GM12878 (cell line): Measurements from ENCODE around the gene NDUFA7. TPM values are rescaled to one million over a fixed set of nuclear protein-coding genes. Genes with fewer than 3 reads are reported as not detected.

Experiments
- ATAC-seq: fragments of 200-7000 bp; cut with Tn5 transposase; 3 replicates; pipeline ENCODE4 v1.9.1; 2020; ENCODE audit warnings: mild to moderate bottlenecking, moderate library complexity
- BruUV-seq: library from RNA; stranded (reverse); fragments of 400-500 nt; replicated peaks from 2 replicates; lab custom pipeline; 2021; lab: Mats Ljungman, UMichigan
- CTCF ChIA-PET: fragments of 300-600 bp; sonication (Branson Sonifier 250); formaldehyde crosslinking; extraction: SDS; loops from one replicate; lab custom pipeline; 2021; ENCODE audit warnings: inconsistent platforms; lab: Yijun Ruan, JAX
- POLR2A ChIA-PET: fragments of 350-600 bp; formaldehyde crosslinking; extraction: SDS; loops from one replicate; lab custom pipeline; 2021; ENCODE audit warnings: inconsistent platforms; lab: Charles Lee
- RAD21 ChIA-PET: fragments of 300-600 bp; sonication (Branson Sonifier 250); formaldehyde crosslinking; loops from one replicate; lab custom pipeline; 2023; ENCODE audit warnings: antibody characterized with exemption; ENCODE audit not compliant: unreplicated experiment; lab: Charles Lee
- SMC1A ChIA-PET: fragments of 300-600 bp; sonication (Branson Sonifier 250); formaldehyde crosslinking; loops from one replicate; lab custom pipeline; 2023; ENCODE audit not compliant: unreplicated experiment, uncharacterized antibody; lab: Charles Lee
- DNase-seq: peaks from one replicate; pipeline ENCODE4 v3.0.0-alpha.2; 2011; ENCODE audit warnings: low read depth, low spot score
- FAIRE-seq: peaks from 3 replicates; lab custom pipeline; 2011; peaks lifted over from hg19 to GRCh38; lab: Jason Lieb, UNC
- H2AFZ ChIP-seq: 2 replicates; pipeline ENCODE4 v1.6.0; 2011; ENCODE audit warnings: low read depth, low read length, control low read depth; ENCODE audit not compliant: control insufficient read depth
- H3K27ac ChIP-seq: 2 replicates; pipeline ENCODE4 v1.5.1; 2011; ENCODE audit warnings: control low read depth; ENCODE audit not compliant: control insufficient read depth, insufficient read depth
- H3K27me3 ChIP-seq, 2 experiments: replicated peaks in 1 of 2; 2 replicates each; pipeline versions ENCODE4 v1.6.0 to v1.6.1; 2011; ENCODE audit warnings: low read length in 1 of 2; ENCODE audit not compliant: control insufficient read depth in 2 of 2, insufficient read depth in 2 of 2
- H3K36me3 ChIP-seq, 2 experiments: 2 replicates each; pipeline ENCODE4 v1.5.1; 2011; ENCODE audit warnings: low read length in 1 of 2; ENCODE audit not compliant: control insufficient read depth in 2 of 2, insufficient read depth in 2 of 2
- H3K4me1 ChIP-seq: 2 replicates; pipeline ENCODE4 v1.6.1; 2011; ENCODE audit warnings: mild to moderate bottlenecking, low read length, moderate library complexity, mixed read lengths; ENCODE audit not compliant: control insufficient read depth, insufficient read depth
- H3K4me2 ChIP-seq: 2 replicates; pipeline ENCODE4 v1.6.0; 2011; ENCODE audit warnings: control low read depth; ENCODE audit not compliant: control insufficient read depth, insufficient read depth
- H3K4me3 ChIP-seq: fragments of 200-600 bp; sonication (generic); 2 replicates; pipeline ENCODE4 v1.5.1; 2016
- H3K79me2 ChIP-seq: 2 replicates; pipeline ENCODE4 v1.6.0; 2011; ENCODE audit warnings: low read length; ENCODE audit not compliant: control insufficient read depth, insufficient read depth
- H3K9ac ChIP-seq: 2 replicates; pipeline ENCODE4 v1.8.0; 2011; ENCODE audit warnings: low read length, control low read depth, mixed read lengths; ENCODE audit not compliant: control insufficient read depth, insufficient read depth
- H3K9me3 ChIP-seq: replicated peaks from 3 replicates; pipeline ENCODE4 v1.5.1; 2011; ENCODE audit warnings: mild to moderate bottlenecking, low read length; ENCODE audit not compliant: control insufficient read depth, insufficient read depth
- H4K20me1 ChIP-seq: 2 replicates; pipeline ENCODE4 v1.6.0; 2011; ENCODE audit not compliant: control insufficient read depth, insufficient read depth
- BMI1 ChIP-seq: fragments of 450-650 bp; IDR thresholded peaks from 2 replicates; pipeline ENCODE4 v1.6.1; 2016; ENCODE audit warnings: mild to moderate bottlenecking, moderate library complexity, borderline replicate concordance
- BRCA1 ChIP-seq: IDR thresholded peaks from 2 replicates; pipeline ENCODE4 v1.6.1; 2011; ENCODE audit warnings: low read depth, low read length, improper control_type of control experiment
- CEBPB ChIP-seq, 2 experiments: fragments of 150-350 bp in 1 of 2; IDR thresholded peaks; 2 replicates each; pipeline ENCODE4 v1.6.1; 2012 to 2014; ENCODE audit warnings: low read depth in 2 of 2, low read length in 2 of 2, borderline replicate concordance in 1 of 2, inconsistent platforms in 1 of 2
- CREB1 ChIP-seq: IDR thresholded peaks from 2 replicates; pipeline ENCODE4 v1.6.1; 2012; ENCODE audit warnings: low read depth, mild to moderate bottlenecking, inconsistent platforms
- CREM ChIP-seq: IDR thresholded peaks from 2 replicates; pipeline ENCODE4 v1.6.1; 2014; ENCODE audit warnings: antibody characterized with exemption, low read depth
- ESRRA ChIP-seq: IDR thresholded peaks from 2 replicates; pipeline ENCODE4 v1.6.1; 2012; ENCODE audit warnings: mild to moderate bottlenecking, low read length, improper control_type of control experiment
- EZH2 ChIP-seq: IDR thresholded peaks from 2 replicates; pipeline ENCODE4 v1.6.1; 2012; ENCODE audit warnings: low read depth, mild to moderate bottlenecking, control low read depth, inconsistent platforms, low read length, borderline replicate concordance; ENCODE audit not compliant: control insufficient read depth
- GABPA ChIP-seq: IDR thresholded peaks from 2 replicates; pipeline ENCODE4 v1.6.1; 2014; ENCODE audit warnings: antibody characterized with exemption, low read depth, mild to moderate bottlenecking, inconsistent platforms
- IRF4 ChIP-seq: IDR thresholded peaks from 2 replicates; pipeline ENCODE4 v1.6.1; 2011; ENCODE audit warnings: low read depth, low read length
- JUNB ChIP-seq: IDR thresholded peaks from 2 replicates; pipeline ENCODE4 v1.6.1; 2016; ENCODE audit warnings: antibody characterized with exemption, mild to moderate bottlenecking
- LARP7 ChIP-seq: fragments of 450-650 bp; IDR thresholded peaks from 2 replicates; pipeline ENCODE4 v1.6.1; 2017; ENCODE audit warnings: mild to moderate bottlenecking
- NR2C2 ChIP-seq: IDR thresholded peaks from 2 replicates; pipeline ENCODE4 v1.6.1; 2011; ENCODE audit warnings: borderline replicate concordance, low read depth; ENCODE audit not compliant: control insufficient read depth, insufficient read length
- RFX5 ChIP-seq: IDR thresholded peaks from 2 replicates; pipeline ENCODE4 v1.6.1; 2011; ENCODE audit warnings: low read depth, low read length, improper control_type of control experiment
- SIX5 ChIP-seq: IDR thresholded peaks from 2 replicates; pipeline ENCODE4 v1.6.1; 2011; ENCODE audit warnings: mild to moderate bottlenecking, low read depth, low read length, moderate library complexity; ENCODE audit not compliant: severe bottlenecking
- SMAD5 ChIP-seq: IDR thresholded peaks from 2 replicates; pipeline ENCODE4 v1.6.1; 2016; ENCODE audit warnings: antibody characterized with exemption, low read depth
- TBL1XR1 ChIP-seq: IDR thresholded peaks from 2 replicates; pipeline ENCODE4 v1.6.1; 2012; ENCODE audit warnings: low read depth, low read length, improper control_type of control experiment
- WRNIP1 ChIP-seq: IDR thresholded peaks from 2 replicates; pipeline ENCODE4 v1.6.1; 2011; ENCODE audit warnings: low read depth, low read length, improper control_type of control experiment, borderline replicate concordance
- ZBTB33 ChIP-seq: fragments of 450-650 bp; IDR thresholded peaks from 2 replicates; pipeline ENCODE4 v1.6.1; 2017; ENCODE audit warnings: mild to moderate bottlenecking
- ZNF622 ChIP-seq: fragments of 450-650 bp; IDR thresholded peaks from 2 replicates; pipeline ENCODE4 v1.6.1; 2017; ENCODE audit warnings: mild to moderate bottlenecking, inconsistent platforms
- WGBS: methylation state at CpG from one replicate; pipeline ENCODE4 v1.1.6; 2016; ENCODE audit warnings: low lambda C conversion rate; ENCODE audit not compliant: insufficient replicate concordance, insufficient coverage; ENCODE audit errors: missing lambda C conversion rate; 5-methylcytosine and 5-hydroxymethylcytosine counted together
- in situ Hi-C: fragments of 300-500 bp; cut with MboI; formaldehyde crosslinking; loops from 9 replicates; pipeline ENCODE4 v1.14.3; 2018; ENCODE audit warnings: mixed read lengths
- intact Hi-C: fragments of 100-400 bp; cut with micrococcal nuclease; formaldehyde crosslinking; loops from one replicate; pipeline ENCODE4 v1.14.2; 2022; ENCODE audit not compliant: unreplicated experiment
- polyA plus RNA-seq, 11 experiments: library from polyadenylated mRNA; depleted of rRNA in 4 of 11; unstranded in 6 of 11; stranded (reverse) in 5 of 11; fragments of >200 nt; fragmentation: Nextera tagmentation in 4 of 11; fragmentation: Illumina TruSeq in 1 of 11; extraction: Ambion mirVana in 4 of 11; extraction: Trizol in 1 of 11; gene quantifications; 1 replicate in 1 of 11; 2 replicates in 10 of 11; pipeline versions ENCODE4 v1.2.1 to v1.2.3, GENCODE V29; 2011 to 2016; ENCODE audit warnings: inconsistent platforms in 2 of 11, missing spikeins in 2 of 11, low read depth in 1 of 11
- total RNA-seq, 4 experiments: library from RNA; depleted of rRNA in 3 of 4; stranded (reverse); fragments of >200 nt in 3 of 4; fragmentation: Illumina TruSeq in 1 of 4; extraction: Trizol in 1 of 4; gene quantifications; 2 replicates each; pipeline versions ENCODE4 v1.2.1 to v1.2.3, GENCODE V29; 2013 to 2021
- TF ChIP-seq, protein P1 (sequence below): fragments of 450-650 bp; IDR thresholded peaks from 2 replicates; pipeline ENCODE4 v1.6.1; 2017; ENCODE audit warnings: antibody characterized with exemption, mild to moderate bottlenecking, moderate library complexity

The NDUFA7 gene
- total and polyA plus RNA-seq, 10 of the 15 experiments (the other 5 are each of a cell fraction or from before 2014, with no cell fraction given), result 79.0 to 360 (median 174) TPM

DNA sequence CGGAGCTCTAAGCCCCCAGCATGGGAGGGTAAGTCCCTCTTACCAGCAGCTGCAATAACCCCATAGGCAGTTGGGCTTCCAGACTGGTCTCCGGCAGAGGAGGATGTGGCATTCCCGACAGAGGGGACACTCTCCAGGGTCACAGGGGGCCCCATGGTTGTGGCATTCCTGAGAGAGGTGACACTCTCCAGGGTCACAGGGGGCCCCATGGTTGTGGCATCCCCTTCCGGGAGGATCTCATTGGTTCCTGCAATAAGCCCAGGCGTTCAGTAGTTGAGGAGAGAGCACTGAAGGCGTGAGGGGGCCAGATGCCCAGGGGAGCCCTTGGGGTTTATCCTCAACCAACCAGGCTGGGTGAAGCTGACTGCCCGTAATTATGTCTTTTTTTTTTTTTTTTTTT, 18.4 kb downstream of the NDUFA7 start:
- intact Hi-C loops, result no loop called here
- ChIA-PET SMC1A (no interaction called here), POLR2A (no interaction called here), RAD21 (no interaction called here)
- H3K36me3 ChIP-seq, result peaks cover 2 to 7% of the 10 kb centered on the region in 2 experiments; a peak in 3 of 4 replicates
- no peak for TF ChIP-seq RFX5
- TF ChIP-seq CREB1, result no peak
- no peak for TF ChIP-seq TBL1XR1
- TF ChIP-seq ZBTB33, result no peak
- no peak for TF ChIP-seq WRNIP1
- no peak for TF ChIP-seq SIX5
- no peak for TF ChIP-seq CREM
- TF ChIP-seq JUNB, result no peak
- TF ChIP-seq BRCA1, result no peak
- TF ChIP-seq GABPA, result no peak
- TF ChIP-seq IRF4, result no peak
- TF ChIP-seq ZNF622, result no peak
- no peak for TF ChIP-seq ESRRA
- no peak for TF ChIP-seq CEBPB (IDR thresholded peaks at IDR 0.05; ENCODE audit: borderline replicate concordance in 1 of 2, low read depth in 2 of 2, low read length in 2 of 2)
- TF ChIP-seq EZH2, result no peak
- TF ChIP-seq LARP7, result no peak
- no peak for TF ChIP-seq SMAD5
- TF ChIP-seq, protein P1, sequence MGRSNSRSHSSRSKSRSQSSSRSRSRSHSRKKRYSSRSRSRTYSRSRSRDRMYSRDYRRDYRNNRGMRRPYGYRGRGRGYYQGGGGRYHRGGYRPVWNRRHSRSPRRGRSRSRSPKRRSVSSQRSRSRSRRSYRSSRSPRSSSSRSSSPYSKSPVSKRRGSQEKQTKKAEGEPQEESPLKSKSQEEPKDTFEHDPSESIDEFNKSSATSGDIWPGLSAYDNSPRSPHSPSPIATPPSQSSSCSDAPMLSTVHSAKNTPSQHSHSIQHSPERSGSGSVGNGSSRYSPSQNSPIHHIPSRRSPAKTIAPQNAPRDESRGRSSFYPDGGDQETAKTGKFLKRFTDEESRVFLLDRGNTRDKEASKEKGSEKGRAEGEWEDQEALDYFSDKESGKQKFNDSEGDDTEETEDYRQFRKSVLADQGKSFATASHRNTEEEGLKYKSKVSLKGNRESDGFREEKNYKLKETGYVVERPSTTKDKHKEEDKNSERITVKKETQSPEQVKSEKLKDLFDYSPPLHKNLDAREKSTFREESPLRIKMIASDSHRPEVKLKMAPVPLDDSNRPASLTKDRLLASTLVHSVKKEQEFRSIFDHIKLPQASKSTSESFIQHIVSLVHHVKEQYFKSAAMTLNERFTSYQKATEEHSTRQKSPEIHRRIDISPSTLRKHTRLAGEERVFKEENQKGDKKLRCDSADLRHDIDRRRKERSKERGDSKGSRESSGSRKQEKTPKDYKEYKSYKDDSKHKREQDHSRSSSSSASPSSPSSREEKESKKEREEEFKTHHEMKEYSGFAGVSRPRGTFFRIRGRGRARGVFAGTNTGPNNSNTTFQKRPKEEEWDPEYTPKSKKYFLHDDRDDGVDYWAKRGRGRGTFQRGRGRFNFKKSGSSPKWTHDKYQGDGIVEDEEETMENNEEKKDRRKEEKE, result no peak
- TF ChIP-seq BMI1, result no peak
- no peak for TF ChIP-seq NR2C2
- TF ChIP-seq, all 136 proteins: peak for 0
- Histone ChIP-seq H3K9ac (no peak overlapping the region), H3K27ac (no peak overlapping the region), H2AFZ (no peak overlapping the region), H4K20me1 (no peaks in the 10 kb centered on the region), H3K4me3 (no peak overlapping the region), H3K4me2 (no peak overlapping the region), H3K27me3 (no peaks in the 10 kb centered on the region), H3K79me2 (peaks cover 17% of the 10 kb centered on the region), H3K4me1 (peaks cover 4% of the 10 kb centered on the region), H3K9me3 (no peaks in the 10 kb centered on the region)
- 85% methylated on average over 7 of the region's 7 CpGs for WGBS
- ATAC-seq, result no peak
- CTCF ChIA-PET, result interaction anchor here (0.7 kb wide), 1 partner anchor 10 kb away, joined by 4 read pairs; no protein-coding TSS in a partner anchor
- no peak for DNase-seq
- in situ Hi-C loops, result no loop called here
- no TSS peak for BruUV-seq
- FAIRE-seq, result no peak
